ENCODE data around the gene OSTN.
"Not testable (repeated sequence)": the region's sequence is repeated elsewhere in the genome, so short reads cannot be mapped to it uniquely, and the experiment has no call there.

OSTN gene

DNA sequence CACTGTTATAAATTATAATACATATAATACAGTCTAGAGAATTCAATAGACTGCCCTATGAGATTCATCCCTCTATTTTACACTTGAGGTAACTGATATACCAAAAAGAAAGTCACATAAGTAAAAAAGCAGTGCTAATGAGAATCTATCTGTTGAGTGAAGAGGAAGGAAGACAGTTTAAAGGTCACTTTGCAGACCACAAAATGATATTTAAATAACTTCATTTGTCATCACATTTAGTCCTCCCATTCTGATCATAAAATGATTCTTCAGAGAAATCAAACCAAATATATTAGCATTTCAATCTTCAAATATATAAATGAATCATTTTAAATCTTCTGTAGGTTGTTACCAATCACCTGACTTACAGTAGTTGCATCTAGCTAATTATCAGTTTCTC lies 69.7 kb downstream of the OSTN start:
- Histone ChIP-seq H3K9ac (ENCODE audit: low read depth, low read length) (no peak overlapping the region), H3K27ac (ENCODE audit: low read depth, low read length) (no peak overlapping the region), H3K9me3 (ENCODE audit: control insufficient read depth, insufficient read depth, low read length) (no peaks in the 10 kb centered on the region), H3K4me1 (ENCODE audit: control insufficient read depth, insufficient read depth, low read length) (no peaks in the 10 kb centered on the region), H3K27me3 (ENCODE audit: control insufficient read depth, insufficient read depth, low read length) (no peaks in the 10 kb centered on the region), H3K36me3 (ENCODE audit: control insufficient read depth, insufficient read depth, low read length) (no peaks in the 10 kb centered on the region), H3K4me3 (ENCODE audit: low read depth, low read length) (no peak overlapping the region)

DNA sequence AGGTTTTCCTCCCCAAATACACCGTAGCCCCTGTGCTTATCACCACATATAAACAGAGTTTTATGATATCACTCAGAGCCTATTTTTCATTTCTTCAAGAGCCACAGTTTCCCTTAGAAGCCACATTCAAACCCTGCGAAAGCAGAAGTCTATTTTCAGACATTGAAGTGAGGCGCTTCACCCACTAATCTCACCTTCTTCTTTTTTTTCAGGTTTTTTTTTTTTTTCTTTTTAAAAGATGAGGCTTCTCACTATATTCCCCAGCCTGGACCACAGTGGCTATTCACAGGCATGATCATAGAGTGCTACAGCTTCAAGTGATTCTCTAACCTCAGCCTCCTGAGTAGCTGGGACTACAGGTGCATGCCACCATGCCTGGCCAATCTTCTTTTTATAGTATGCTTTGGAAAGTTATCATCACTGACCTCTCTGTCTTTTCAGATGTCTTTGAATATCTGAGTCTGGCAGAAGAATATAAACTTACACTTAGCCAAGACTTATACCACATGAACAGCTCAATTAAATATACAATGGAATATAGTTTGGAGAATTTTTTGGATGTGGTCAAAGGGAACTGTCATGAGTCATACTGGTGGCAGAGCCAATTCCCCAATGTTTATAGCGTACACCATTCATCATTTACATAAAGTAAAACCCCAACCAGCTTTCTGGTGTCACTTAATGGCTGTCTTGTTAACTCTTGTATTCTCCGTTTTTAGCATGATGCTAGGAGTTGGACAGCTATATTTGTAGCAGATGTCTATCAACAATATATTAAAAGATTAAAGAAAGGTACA lies 70.4 kb downstream of the OSTN start:
- Histone ChIP-seq H3K9me3 (ENCODE audit: control insufficient read depth, insufficient read depth, low read length) (no peaks in the 10 kb centered on the region), H3K36me3 (ENCODE audit: control insufficient read depth, insufficient read depth, low read length) (no peaks in the 10 kb centered on the region), H3K9ac (ENCODE audit: low read depth, low read length) (no peak overlapping the region), H3K4me3 (ENCODE audit: low read depth, low read length) (no peak overlapping the region), H3K27me3 (ENCODE audit: control insufficient read depth, insufficient read depth, low read length) (no peaks in the 10 kb centered on the region), H3K27ac (ENCODE audit: low read depth, low read length) (no peak overlapping the region), H3K4me1 (ENCODE audit: control insufficient read depth, insufficient read depth, low read length) (no peaks in the 10 kb centered on the region)

DNA sequence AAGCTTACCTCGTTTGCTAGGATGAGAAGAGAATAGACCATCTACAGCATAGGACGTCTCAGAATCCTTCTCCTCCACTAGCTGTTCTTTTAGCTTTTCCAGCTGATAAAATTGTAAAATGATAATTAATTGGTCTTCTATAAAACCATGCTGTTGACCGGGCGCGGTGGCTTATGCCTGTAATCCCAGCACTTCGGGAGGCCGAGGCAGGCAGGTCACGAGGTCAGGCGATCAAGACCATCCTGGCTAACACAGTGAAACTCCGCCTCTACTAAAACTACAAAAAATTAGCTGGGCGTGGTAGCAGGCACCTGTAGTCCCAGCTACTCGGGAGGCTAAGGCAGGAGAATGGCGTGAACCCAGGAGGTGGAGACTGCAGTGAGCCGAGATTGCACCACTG lies 76.2 kb downstream of the OSTN start:
- H3K4me3 ChIP-seq (ENCODE audit: low read depth, low read length); H3K27ac ChIP-seq (ENCODE audit: low read depth, low read length); H3K9ac ChIP-seq (ENCODE audit: low read depth, low read length); H3K36me3 ChIP-seq (ENCODE audit: control insufficient read depth, insufficient read depth, low read length); H3K9me3 ChIP-seq (ENCODE audit: control insufficient read depth, insufficient read depth, low read length); H3K27me3 ChIP-seq (ENCODE audit: control insufficient read depth, insufficient read depth, low read length); H3K4me1 ChIP-seq (ENCODE audit: control insufficient read depth, insufficient read depth, low read length): not testable (repeated sequence)

DNA sequence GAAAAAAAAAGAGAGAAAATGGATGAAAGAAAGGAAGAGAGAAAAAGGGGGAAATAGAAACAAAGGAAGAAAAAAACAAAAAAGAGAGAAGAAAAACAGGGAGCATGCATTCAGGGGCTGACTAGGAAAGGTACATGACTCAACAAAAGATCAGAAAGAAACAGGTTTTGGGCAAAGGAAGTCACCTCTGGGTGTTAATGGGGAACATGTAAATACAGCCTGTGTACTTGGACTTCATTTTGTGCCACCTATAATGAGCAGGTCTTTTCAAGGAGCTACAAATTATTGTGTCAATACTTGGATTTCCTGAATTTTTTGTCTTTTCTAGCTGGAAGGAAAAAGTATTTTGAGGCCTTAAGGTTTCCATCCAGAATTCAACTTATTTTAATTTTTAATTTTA lies 76.7 kb downstream of the OSTN start:
- Histone ChIP-seq H3K36me3 (ENCODE audit: control insufficient read depth, insufficient read depth, low read length) (no peaks in the 10 kb centered on the region), H3K4me3 (ENCODE audit: low read depth, low read length) (no peak overlapping the region), H3K27ac (ENCODE audit: low read depth, low read length) (no peak overlapping the region), H3K27me3 (ENCODE audit: control insufficient read depth, insufficient read depth, low read length) (no peaks in the 10 kb centered on the region), H3K9me3 (ENCODE audit: control insufficient read depth, insufficient read depth, low read length) (no peaks in the 10 kb centered on the region), H3K9ac (ENCODE audit: low read depth, low read length) (no peak overlapping the region), H3K4me1 (ENCODE audit: control insufficient read depth, insufficient read depth, low read length) (no peaks in the 10 kb centered on the region)

DNA sequence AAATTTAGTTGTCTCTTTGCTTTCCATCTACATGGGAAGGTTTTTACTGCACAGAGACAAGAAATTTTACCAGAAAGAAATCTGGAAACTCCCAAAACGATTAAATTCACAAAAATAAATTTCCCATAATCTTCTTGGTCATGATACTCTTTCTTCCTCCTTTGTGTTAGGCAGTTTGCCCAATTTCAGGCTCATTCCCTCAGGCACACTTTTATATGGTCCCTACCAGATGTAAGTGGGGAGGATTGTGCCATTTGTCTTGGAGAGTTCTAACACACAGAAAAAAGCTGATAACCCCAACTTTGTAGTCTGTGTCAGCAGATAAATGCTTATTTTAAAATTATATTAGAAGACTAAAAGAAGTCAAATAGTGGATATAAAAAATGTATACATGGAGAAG lies 81.1 kb downstream of the OSTN start:
- H3K27ac ChIP-seq (ENCODE audit: low read depth, low read length), result no peak overlapping the region
- no peaks in the 10 kb centered on the region for H3K9me3 ChIP-seq (ENCODE audit: control insufficient read depth, insufficient read depth, low read length)
- no peaks in the 10 kb centered on the region for H3K27me3 ChIP-seq (ENCODE audit: control insufficient read depth, insufficient read depth, low read length)
- H3K9ac ChIP-seq (ENCODE audit: low read depth, low read length), result no peak overlapping the region
- H3K4me3 ChIP-seq (ENCODE audit: low read depth, low read length), result no peak overlapping the region
- no peaks in the 10 kb centered on the region for H3K36me3 ChIP-seq (ENCODE audit: control insufficient read depth, insufficient read depth, low read length)
- H3K4me1 ChIP-seq (ENCODE audit: control insufficient read depth, insufficient read depth, low read length), result no peaks in the 10 kb centered on the region

DNA sequence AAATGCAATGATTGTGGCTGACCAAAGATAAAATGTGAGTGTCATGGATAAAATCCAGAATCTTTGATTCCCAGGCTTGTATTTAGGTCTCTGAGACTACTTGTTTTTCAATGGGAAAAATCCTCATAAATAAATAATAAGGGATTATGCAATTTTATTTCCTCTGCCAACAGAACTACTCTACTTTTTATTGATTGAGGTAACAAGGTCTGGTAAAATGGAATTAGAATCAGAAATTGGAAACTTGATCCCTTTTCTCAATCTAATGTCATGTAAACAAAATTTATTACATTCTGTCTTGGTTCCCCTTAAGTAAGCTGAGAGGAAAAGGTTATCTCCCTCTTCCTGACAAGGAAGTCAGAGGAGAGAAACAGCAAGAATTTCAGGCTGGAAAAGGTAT lies 81.8 kb downstream of the OSTN start:
- H3K36me3 ChIP-seq (ENCODE audit: control insufficient read depth, insufficient read depth, low read length), result no peaks in the 10 kb centered on the region
- no peak overlapping the region for H3K9ac ChIP-seq (ENCODE audit: low read depth, low read length)
- H3K9me3 ChIP-seq (ENCODE audit: control insufficient read depth, insufficient read depth, low read length), result no peaks in the 10 kb centered on the region
- no peak overlapping the region for H3K27ac ChIP-seq (ENCODE audit: low read depth, low read length)
- H3K4me3 ChIP-seq (ENCODE audit: low read depth, low read length), result no peak overlapping the region
- H3K4me1 ChIP-seq (ENCODE audit: control insufficient read depth, insufficient read depth, low read length), result no peaks in the 10 kb centered on the region
- no peaks in the 10 kb centered on the region for H3K27me3 ChIP-seq (ENCODE audit: control insufficient read depth, insufficient read depth, low read length)

DNA sequence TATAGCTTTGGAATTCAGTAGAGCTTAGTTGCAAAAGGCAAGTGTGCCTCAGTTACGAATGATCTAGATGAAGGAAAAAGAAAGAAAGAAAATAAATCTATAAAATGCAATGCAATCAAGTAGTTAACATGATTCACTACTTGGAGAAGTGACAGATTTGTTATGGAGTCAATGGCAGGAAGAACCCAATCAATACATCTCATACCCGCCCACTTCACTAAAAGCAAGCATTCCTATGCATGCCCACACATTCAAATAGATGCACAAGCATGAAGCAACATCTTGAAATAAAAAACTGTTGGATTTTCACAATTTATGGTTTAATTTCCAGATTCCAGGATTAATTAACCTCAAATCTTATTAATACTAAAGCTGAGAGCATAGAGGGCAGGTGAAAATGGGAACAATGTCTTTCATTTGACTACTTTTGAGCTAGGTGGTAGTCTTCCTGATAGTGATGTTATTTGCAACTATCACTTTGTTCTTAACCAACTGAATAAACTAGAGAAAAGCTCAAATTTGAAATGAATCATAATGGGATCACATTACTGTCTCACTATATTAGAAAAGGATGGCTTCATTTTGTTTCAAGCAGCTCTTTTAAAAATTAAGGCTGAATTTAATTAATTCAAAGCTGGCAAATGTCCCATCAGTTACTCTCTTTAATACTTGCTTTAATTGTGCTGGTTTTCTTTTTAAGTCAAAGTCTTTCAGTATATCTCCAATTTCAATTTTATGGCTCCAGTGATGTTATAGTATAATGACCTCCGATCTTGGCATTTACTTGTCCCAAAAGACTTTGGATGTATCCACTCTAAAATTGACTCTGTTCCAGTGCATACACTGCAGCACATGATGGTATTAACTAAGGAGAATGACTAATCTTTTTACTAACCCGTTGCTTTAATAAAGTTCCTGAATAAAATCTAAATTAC lies 83.5 kb downstream of the OSTN start:
- H3K27me3 ChIP-seq (ENCODE audit: control insufficient read depth, insufficient read depth, low read length), result no peaks in the 10 kb centered on the region
- H3K4me3 ChIP-seq (ENCODE audit: low read depth, low read length), result no peak overlapping the region

DNA sequence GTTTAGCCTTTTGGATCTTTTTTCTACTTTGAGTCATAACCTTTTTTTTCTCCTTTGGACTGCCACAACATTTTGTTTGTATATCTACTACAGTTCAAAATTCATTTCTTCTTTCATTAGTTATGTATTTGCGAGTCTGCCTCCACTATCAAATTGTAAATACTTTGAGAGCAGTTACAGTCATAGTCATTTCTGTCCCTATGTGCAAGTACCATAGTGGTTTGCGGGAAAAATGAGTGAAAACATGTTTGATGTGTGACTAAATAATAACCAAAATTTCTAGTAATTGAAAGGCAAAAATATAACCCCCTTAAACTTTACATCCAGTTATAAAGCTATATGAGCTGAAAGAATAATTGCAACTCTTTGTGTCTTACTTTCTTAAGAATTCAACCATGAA lies 84.4 kb downstream of the OSTN start:
- Histone ChIP-seq H3K27me3 (ENCODE audit: control insufficient read depth, insufficient read depth, low read length) (no peaks in the 10 kb centered on the region), H3K4me1 (ENCODE audit: control insufficient read depth, insufficient read depth, low read length) (no peaks in the 10 kb centered on the region), H3K4me3 (ENCODE audit: low read depth, low read length) (no peak overlapping the region), H3K27ac (ENCODE audit: low read depth, low read length) (no peak overlapping the region), H3K9me3 (ENCODE audit: control insufficient read depth, insufficient read depth, low read length) (no peaks in the 10 kb centered on the region), H3K36me3 (ENCODE audit: control insufficient read depth, insufficient read depth, low read length) (no peaks in the 10 kb centered on the region), H3K9ac (ENCODE audit: low read depth, low read length) (no peak overlapping the region)

More for the DNA sequence above, 83.5 kb downstream of the OSTN start:
- Histone ChIP-seq H3K36me3 (ENCODE audit: control insufficient read depth, insufficient read depth, low read length) (no peaks in the 10 kb centered on the region), H3K9me3 (ENCODE audit: control insufficient read depth, insufficient read depth, low read length) (no peaks in the 10 kb centered on the region), H3K4me1 (ENCODE audit: control insufficient read depth, insufficient read depth, low read length) (no peaks in the 10 kb centered on the region), H3K27ac (ENCODE audit: low read depth, low read length) (no peak overlapping the region), H3K9ac (ENCODE audit: low read depth, low read length) (no peak overlapping the region)

DNA sequence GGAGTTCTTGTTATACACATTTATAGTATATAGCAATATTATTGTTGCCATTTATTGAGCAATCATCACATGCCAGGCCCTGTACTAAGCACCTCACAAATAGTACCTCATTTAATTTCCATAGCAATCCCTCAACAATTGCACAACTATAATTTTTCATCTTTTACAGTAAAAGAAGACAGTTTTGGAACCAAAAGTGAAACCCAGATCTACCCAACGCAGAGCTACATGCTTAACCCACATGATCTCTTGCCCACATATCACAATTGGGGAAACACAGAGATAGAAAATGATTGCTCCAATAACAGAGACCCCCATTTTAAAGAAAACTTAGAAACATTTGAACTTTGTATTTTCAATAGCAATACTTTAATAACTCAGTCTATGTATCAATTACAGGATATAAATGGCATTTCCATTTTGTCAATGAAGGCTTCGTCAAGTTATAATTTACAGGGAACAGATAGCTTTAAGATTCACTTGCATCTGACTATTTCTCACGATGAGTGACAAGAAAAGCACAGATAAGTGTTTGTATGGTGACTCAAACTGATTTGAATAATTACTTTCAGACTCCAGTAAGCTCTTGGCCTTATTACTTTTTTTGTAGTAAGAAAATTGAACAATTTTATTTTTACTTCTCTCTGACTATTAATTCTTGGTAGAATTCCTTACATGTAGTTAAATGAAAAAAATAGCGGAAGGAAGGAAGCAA lies 91.4 kb downstream of the OSTN start:
- Histone ChIP-seq H3K27ac (ENCODE audit: low read depth, low read length) (no peak overlapping the region), H3K9me3 (ENCODE audit: control insufficient read depth, insufficient read depth, low read length) (no peaks in the 10 kb centered on the region), H3K4me3 (ENCODE audit: low read depth, low read length) (no peak overlapping the region), H3K27me3 (ENCODE audit: control insufficient read depth, insufficient read depth, low read length) (no peaks in the 10 kb centered on the region), H3K4me1 (ENCODE audit: control insufficient read depth, insufficient read depth, low read length) (no peaks in the 10 kb centered on the region), H3K36me3 (ENCODE audit: control insufficient read depth, insufficient read depth, low read length) (no peaks in the 10 kb centered on the region), H3K9ac (ENCODE audit: low read depth, low read length) (no peak overlapping the region)

DNA sequence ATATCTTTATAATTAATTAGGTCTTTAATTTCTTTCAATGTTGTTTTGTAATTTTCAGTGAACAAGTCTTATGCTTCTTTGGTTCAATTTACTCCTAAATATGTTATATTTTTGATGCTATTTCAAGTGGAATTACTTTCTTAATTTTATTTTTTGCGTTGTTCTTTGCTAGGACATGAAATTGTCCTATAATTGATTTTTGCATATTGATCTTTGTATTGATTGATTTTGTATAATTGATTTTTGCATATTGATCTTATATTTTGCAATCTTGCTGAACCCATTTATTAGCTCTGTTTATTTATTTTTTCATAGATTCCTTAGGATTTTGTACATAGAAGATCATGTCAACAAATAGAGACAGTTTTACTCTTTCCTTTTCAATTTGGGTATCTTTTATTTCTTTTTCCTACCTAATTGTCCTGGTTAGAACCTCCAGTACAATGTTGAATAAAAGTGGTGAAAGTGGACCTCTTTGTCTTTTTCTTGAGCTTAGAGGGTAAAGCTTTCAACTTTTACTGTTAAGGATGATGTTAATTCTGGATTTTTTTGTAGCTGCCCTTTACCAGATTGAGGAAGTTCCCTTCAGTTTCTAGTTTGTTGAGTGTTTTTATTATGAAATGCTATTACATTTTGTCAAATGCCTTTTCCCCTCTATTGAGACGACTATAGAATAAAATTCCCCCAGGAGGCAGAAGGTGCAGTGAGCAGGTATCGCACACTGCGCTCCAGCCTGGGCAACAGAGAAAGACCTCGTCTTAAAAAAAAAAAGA lies 93.4 kb downstream of the OSTN start:
- H3K36me3 ChIP-seq (ENCODE audit: control insufficient read depth, insufficient read depth, low read length), result no peaks in the 10 kb centered on the region
- no peak overlapping the region for H3K4me3 ChIP-seq (ENCODE audit: low read depth, low read length)
- H3K9me3 ChIP-seq (ENCODE audit: control insufficient read depth, insufficient read depth, low read length), result no peaks in the 10 kb centered on the region
- H3K27me3 ChIP-seq (ENCODE audit: control insufficient read depth, insufficient read depth, low read length), result no peaks in the 10 kb centered on the region
- no peaks in the 10 kb centered on the region for H3K4me1 ChIP-seq (ENCODE audit: control insufficient read depth, insufficient read depth, low read length)
- no peak overlapping the region for H3K27ac ChIP-seq (ENCODE audit: low read depth, low read length)
- no peak overlapping the region for H3K9ac ChIP-seq (ENCODE audit: low read depth, low read length)
